PC-3 (cell line): ENCODE data around the gene TEKT3. TPM values are rescaled to one million over a fixed set of nuclear protein-coding genes. Genes with fewer than 3 reads are reported as not detected.

Source experiments
- ATAC-seq: fragments of 200-7000 bp; cut with Tn5 transposase; 2 replicates; pipeline ENCODE4 v1.9.1; 2020; ENCODE audit warnings: mild to moderate bottlenecking, moderate library complexity
- BruUV-seq: library from RNA; stranded (reverse); fragments of 400-500 nt; replicated peaks from 2 replicates; lab custom pipeline; 2021; lab: Mats Ljungman, UMichigan
- CTCF ChIA-PET: fragments of 300-600 bp; sonication (Branson Sonifier 250); formaldehyde crosslinking; loops from one replicate; lab custom pipeline; 2022; ENCODE audit warnings: antibody characterized with exemption; lab: Charles Lee
- POLR2A ChIA-PET: fragments of 300-600 bp; sonication (Branson Sonifier 250); formaldehyde crosslinking; loops from one replicate; lab custom pipeline; 2022; ENCODE audit warnings: antibody characterized with exemption; ENCODE audit not compliant: unreplicated experiment; lab: Charles Lee
- DNase-seq: peaks from one replicate; pipeline ENCODE4 v3.0.0-alpha.2; 2015
- H2AFZ ChIP-seq: fragments of 300-600 bp; sonication (generic); 2 replicates; pipeline ENCODE4 v1.6.0; 2016; ENCODE audit warnings: antibody characterized with exemption, low read length
- H3F3A ChIP-seq: fragments of 300-600 bp; sonication (generic); one replicate; pipeline ENCODE4 v1.6.0; 2017; ENCODE audit warnings: antibody characterized with exemption, low read length, control low read depth, mild to moderate bottlenecking; ENCODE audit not compliant: unreplicated experiment
- H3K27ac ChIP-seq: fragments of 300-600 bp; sonication (generic); 2 replicates; pipeline ENCODE4 v1.5.1; 2016; ENCODE audit warnings: mild to moderate bottlenecking, low read length
- H3K27me3 ChIP-seq: fragments of 300-600 bp; sonication (generic); 2 replicates; pipeline ENCODE4 v1.6.1; 2016; ENCODE audit warnings: low read length, mixed read lengths
- H3K36me3 ChIP-seq: fragments of 300-600 bp; sonication (generic); 2 replicates; pipeline ENCODE4 v1.6.1; 2016; ENCODE audit warnings: low read depth, mixed run types, low read length, mixed read lengths
- H3K4me1 ChIP-seq: fragments of 300-600 bp; sonication (generic); 2 replicates; pipeline ENCODE4 v1.5.1; 2016; ENCODE audit warnings: low read length; ENCODE audit not compliant: insufficient read depth
- H3K4me2 ChIP-seq: fragments of 300-600 bp; sonication (generic); 2 replicates; pipeline ENCODE4 v1.6.0; 2016; ENCODE audit warnings: low read length
- H3K4me3 ChIP-seq: fragments of 300-600 bp; sonication (generic); 2 replicates; pipeline ENCODE4 v1.5.1; 2016; ENCODE audit warnings: mild to moderate bottlenecking, low read length, mixed read lengths
- H3K79me2 ChIP-seq: fragments of 300-600 bp; sonication (generic); 2 replicates; pipeline ENCODE4 v1.6.1; 2017; ENCODE audit warnings: low read length, mixed read lengths
- H3K9ac ChIP-seq: fragments of 300-600 bp; sonication (generic); 2 replicates; pipeline ENCODE4 v1.6.0; 2016; ENCODE audit warnings: mild to moderate bottlenecking, low read length
- H3K9me2 ChIP-seq: fragments of 300-600 bp; sonication (generic); replicated peaks from 2 replicates; pipeline ENCODE4 v1.6.1; 2016; ENCODE audit warnings: mixed run types, low read length, mixed read lengths
- H3K9me3 ChIP-seq: fragments of 300-600 bp; sonication (generic); 2 replicates; pipeline ENCODE4 v1.6.1; 2016; ENCODE audit warnings: low read length, mixed read lengths
- H4K20me1 ChIP-seq: fragments of 300-600 bp; sonication (generic); 2 replicates; pipeline ENCODE4 v1.6.1; 2016; ENCODE audit warnings: low read length, mixed read lengths
- EZH2 ChIP-seq: fragments of 300-600 bp; sonication (generic); IDR thresholded peaks from one replicate; pipeline ENCODE4 v1.6.1; 2017; ENCODE audit warnings: antibody characterized with exemption, mild to moderate bottlenecking, low read length; ENCODE audit not compliant: unreplicated experiment
- EZH2phosphoT487 ChIP-seq: fragments of 300-600 bp; sonication (generic); IDR thresholded peaks from 2 replicates; pipeline ENCODE4 v1.6.1; 2018; ENCODE audit warnings: mild to moderate bottlenecking, antibody characterized with exemption, low read length, borderline replicate concordance
- intact Hi-C: fragments of 100-400 bp; cut with micrococcal nuclease; formaldehyde crosslinking; loops from 2 replicates; pipeline ENCODE4 v1.9.0; 2023
- total RNA-seq: library from RNA; depleted of rRNA; stranded (reverse); fragments of >200 nt; gene quantifications from 2 replicates; pipeline ENCODE4 v1.2.3, GENCODE V29; 2014; rRNA removed
- TF ChIP-seq, protein P1 (sequence below): fragments of 300-600 bp; sonication (generic); conservative IDR thresholded peaks from 2 replicates; pipeline ENCODE4 v1.5.1; 2017; ENCODE audit warnings: antibody characterized with exemption, low read depth, mild to moderate bottlenecking, low read length

Gene TEKT3
- total RNA-seq, 1 experiment from 2014 or later, result not detected

DNA sequence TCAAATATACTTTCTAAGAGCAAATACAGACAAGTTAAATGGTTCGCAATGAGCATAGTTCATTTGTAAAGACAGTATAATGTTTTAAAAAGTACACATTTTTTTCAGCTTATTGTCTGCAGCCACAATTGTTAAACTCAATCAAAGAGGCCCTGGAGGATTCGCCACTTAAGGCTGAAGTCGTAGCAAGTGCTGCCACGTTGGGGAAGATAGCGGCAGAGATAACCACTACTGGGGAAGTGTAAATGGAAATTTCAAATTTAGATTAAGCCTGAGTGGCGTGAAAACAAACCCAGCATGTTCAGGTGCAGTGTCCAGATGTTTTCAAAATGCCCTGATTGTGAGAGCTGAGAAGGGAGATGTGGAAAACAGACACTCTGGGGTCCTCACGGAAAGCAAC is 84.7 kb downstream of the TEKT3 start:
- peak overlapping the region; percentile 90 for H3K4me3 ChIP-seq
- DNase-seq (no peak), ATAC-seq (no peak)
- TF ChIP-seq, protein P1, sequence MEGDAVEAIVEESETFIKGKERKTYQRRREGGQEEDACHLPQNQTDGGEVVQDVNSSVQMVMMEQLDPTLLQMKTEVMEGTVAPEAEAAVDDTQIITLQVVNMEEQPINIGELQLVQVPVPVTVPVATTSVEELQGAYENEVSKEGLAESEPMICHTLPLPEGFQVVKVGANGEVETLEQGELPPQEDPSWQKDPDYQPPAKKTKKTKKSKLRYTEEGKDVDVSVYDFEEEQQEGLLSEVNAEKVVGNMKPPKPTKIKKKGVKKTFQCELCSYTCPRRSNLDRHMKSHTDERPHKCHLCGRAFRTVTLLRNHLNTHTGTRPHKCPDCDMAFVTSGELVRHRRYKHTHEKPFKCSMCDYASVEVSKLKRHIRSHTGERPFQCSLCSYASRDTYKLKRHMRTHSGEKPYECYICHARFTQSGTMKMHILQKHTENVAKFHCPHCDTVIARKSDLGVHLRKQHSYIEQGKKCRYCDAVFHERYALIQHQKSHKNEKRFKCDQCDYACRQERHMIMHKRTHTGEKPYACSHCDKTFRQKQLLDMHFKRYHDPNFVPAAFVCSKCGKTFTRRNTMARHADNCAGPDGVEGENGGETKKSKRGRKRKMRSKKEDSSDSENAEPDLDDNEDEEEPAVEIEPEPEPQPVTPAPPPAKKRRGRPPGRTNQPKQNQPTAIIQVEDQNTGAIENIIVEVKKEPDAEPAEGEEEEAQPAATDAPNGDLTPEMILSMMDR, result no peak
- TF ChIP-seq EZH2 (no peak), EZH2phosphoT487 (no peak)
- H3K9me2 ChIP-seq, result no peaks in the 10 kb centered on the region
- peak overlapping the region; percentile 49 for H3K9ac ChIP-seq
- peaks cover 9% of the 10 kb centered on the region for H3F3A ChIP-seq
- ChIA-PET CTCF (interaction anchor here (1.5 to 2.7 kb wide), 2 partner anchors 8 to 246 kb away, joined by 6 to 15 read pairs; no protein-coding TSS in a partner anchor), POLR2A (no interaction called here)
- intact Hi-C loops, result loop anchor here (1.0 kb wide), 1 partner anchor 247 kb away; no protein-coding TSS in a partner anchor
- no peaks in the 10 kb centered on the region for H3K9me3 ChIP-seq
- 0 out of 2 replicates have a peak overlapping the region, but pooled peaks have one; percentile 20 for H2AFZ ChIP-seq
- peaks cover 37% of the 10 kb centered on the region for H3K4me1 ChIP-seq
- peak overlapping the region; percentile 83 for H3K27ac ChIP-seq
- H4K20me1 ChIP-seq, result peaks cover 15% of the 10 kb centered on the region
- no peaks in the 10 kb centered on the region for H3K27me3 ChIP-seq
- H3K36me3 ChIP-seq, result peaks cover 58% of the 10 kb centered on the region
- BruUV-seq, result no TSS peak
- H3K79me2 ChIP-seq, result peaks cover 65% of the 10 kb centered on the region
- H3K4me2 ChIP-seq, result peak overlapping the region; percentile 97

DNA sequence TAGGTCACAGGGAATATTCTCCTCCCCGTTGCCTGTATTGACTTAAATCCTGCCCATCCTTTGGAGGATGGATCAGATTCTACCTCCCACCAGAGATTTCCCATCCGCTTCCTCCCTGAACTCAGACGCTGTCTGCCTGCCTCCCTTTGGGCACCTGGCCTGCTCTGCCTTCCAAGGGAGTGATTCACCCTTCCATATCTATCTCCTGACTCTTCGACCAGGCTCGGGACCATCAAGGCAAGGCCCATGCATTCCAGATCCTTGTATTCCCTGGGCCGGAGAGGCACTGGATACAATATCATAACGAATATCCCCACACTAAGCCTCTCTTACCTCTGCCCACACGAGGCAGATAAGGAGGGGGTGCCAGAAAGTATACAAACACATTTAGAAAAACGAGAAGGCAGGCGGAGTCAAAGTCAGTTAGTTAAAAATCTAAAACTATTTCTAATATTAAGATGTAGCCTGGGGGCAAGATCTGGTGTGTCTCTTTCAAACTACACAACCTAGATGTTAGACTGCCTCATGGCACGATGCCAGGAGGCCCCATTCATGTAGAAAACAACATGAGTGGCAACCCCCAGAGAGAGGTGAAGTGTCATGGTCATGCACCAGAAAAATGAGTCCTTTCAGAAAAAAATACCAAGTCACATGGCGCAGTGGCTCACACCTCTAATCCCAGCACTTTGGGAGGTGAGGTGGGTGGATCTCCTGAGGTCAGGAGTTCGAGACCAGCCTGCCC is 85.5 kb downstream of the TEKT3 start:
- Histone ChIP-seq H3K4me1 (peaks cover 37% of the 10 kb centered on the region), H3K4me2 (no peak overlapping the region), H2AFZ (no peak overlapping the region), H3F3A (peaks cover 9% of the 10 kb centered on the region), H3K9me3 (no peaks in the 10 kb centered on the region), H3K9me2 (no peaks in the 10 kb centered on the region), H4K20me1 (peaks cover 22% of the 10 kb centered on the region), H3K9ac (no peak overlapping the region), H3K27ac (no peak overlapping the region), H3K27me3 (no peaks in the 10 kb centered on the region), H3K4me3 (no peak overlapping the region), H3K36me3 (peaks cover 66% of the 10 kb centered on the region), H3K79me2 (peaks cover 57% of the 10 kb centered on the region)
- DNase-seq, result peak; percentile 34
- intact Hi-C loops, result no loop called here
- TF ChIP-seq, protein P1, result no peak
- TF ChIP-seq EZH2 (no peak), EZH2phosphoT487 (no peak)
- no peak for ATAC-seq
- no TSS peak for BruUV-seq
- CTCF ChIA-PET, result interaction anchor here (2.7 kb wide), 1 partner anchor 247 kb away, joined by 15 read pairs; no protein-coding TSS in a partner anchor
- POLR2A ChIA-PET, result no interaction called here

Other genes starting within 250 kb of the TEKT3 start
- gene PMP22, start 76.3 kb downstream of the TEKT3 start, total RNA-seq, result 51.0 and 51.1 TPM in 2 replicates
- gene CDRT4, start 126.0 kb upstream of the TEKT3 start, total RNA-seq, result 5.0 and 8.9 TPM in 2 replicates
- 23.7 and 24.0 TPM in 2 replicates for gene TVP23C, start 221.9 kb upstream of the TEKT3 start, total RNA-seq